OCI-LY7 (cell line): Measurements from ENCODE around the gene PHACTR1.

Experiments
- CTCF ChIP-seq: fragments of 200-600 bp; sonication (generic); conservative IDR thresholded peaks from 2 replicates; pipeline ENCODE4 v1.5.1; 2014; ENCODE audit warnings: mild to moderate bottlenecking, antibody characterized with exemption, low read length, moderate library complexity, mixed read lengths
- EZH2phosphoT487 ChIP-seq: fragments of 200-600 bp; sonication (generic); IDR thresholded peaks from 2 replicates; pipeline ENCODE4 v1.6.1; 2018; ENCODE audit warnings: low read depth, borderline replicate concordance, mild to moderate bottlenecking, mixed run types, antibody characterized with exemption, low read length, moderate library complexity, mixed read lengths

GRCh38 chr6:13289789-13290318 lies 573.3 kb downstream of the PHACTR1 start:
- TF ChIP-seq CTCF (no peak), EZH2phosphoT487 (no peak)
